ENCODE data around the gene BOLA1.
"Not testable (repeated sequence)": the region's sequence is repeated elsewhere in the genome, so short reads cannot be mapped to it uniquely, and the experiment has no call there.

BOLA1 gene

GRCh38 chr1:149932474-149932873 lies 33.1 kb downstream of the BOLA1 start:
- FAIRE-seq, result no peak

GRCh38 chr1:149933208-149933607 lies 33.8 kb downstream of the BOLA1 start:
- FAIRE-seq, result no peak

- FAIRE-seq, result no peak
These were observed 35.0 kb downstream of the BOLA1 start for GRCh38 chr1:149934356-149934755.

GRCh38 chr1:149936170-149936991 lies 37.0 kb downstream of the BOLA1 start, which contains the start of gene MTMR11:
TSS of gene MTMR11 (minus strand) at chr1:149936879. CDS start at chr1:149936647, 232 bp downstream.
- no peak for FAIRE-seq

GRCh38 chr1:149936992-149937705 lies 37.8 kb downstream of the BOLA1 start:
- FAIRE-seq, result no peak

- FAIRE-seq, result no peak
These were observed 38.4 kb downstream of the BOLA1 start for GRCh38 chr1:149937759-149938158.

- FAIRE-seq, result not testable (repeated sequence)
These were observed 39.3 kb downstream of the BOLA1 start for GRCh38 chr1:149938668-149939003.

- no peak for FAIRE-seq
These were observed 41.1 kb downstream of the BOLA1 start for GRCh38 chr1:149940427-149940826.

GRCh38 chr1:149942207-149942606 lies 42.8 kb downstream of the BOLA1 start:
- no peak for FAIRE-seq

GRCh38 chr1:149942885-149943284 lies 43.5 kb downstream of the BOLA1 start:
- FAIRE-seq, result no peak

- FAIRE-seq, result no peak
These were observed 45.8 kb downstream of the BOLA1 start for GRCh38 chr1:149945206-149945605.

- FAIRE-seq, result no peak
These were observed 50.5 kb downstream of the BOLA1 start for GRCh38 chr1:149949911-149950310.

Data from endometrium (tissue), 2 donors.